CD4-positive, alpha-beta memory T cell (primary cell): ENCODE data around the gene ZNF837. TPM values are rescaled to one million over a fixed set of nuclear protein-coding genes. Genes with fewer than 3 reads are reported as not detected.
"Not testable (repeated sequence)": the region's sequence is repeated elsewhere in the genome, so short reads cannot be mapped to it uniquely, and the experiment has no call there.

Experiments used
- CTCF ChIA-PET: fragments of 350-600 bp; sonication (Branson Sonifier 250); formaldehyde crosslinking; loops from one replicate; lab custom pipeline; 2021; ENCODE audit warnings: inconsistent platforms; ENCODE audit not compliant: partially characterized antibody; lab: Charles Lee
- POLR2A ChIA-PET: fragments of 350-600 bp; sonication (Branson Sonifier 250); formaldehyde crosslinking; loops from one replicate; lab custom pipeline; 2021; ENCODE audit not compliant: partially characterized antibody; lab: Charles Lee
- DNase-seq, 5 donors: peaks; one replicate each; pipeline versions ENCODE4 v3.0.0 to v3.0.0-alpha.2; 2020 to 2022; ENCODE audit warnings: mixed read lengths in 1 of 5
- H3K27ac ChIP-seq: one replicate; pipeline ENCODE4 v1.7.0; 2013; ENCODE audit warnings: low read depth, low read length
- H3K27me3 ChIP-seq: 2 replicates; pipeline ENCODE4 v1.7.0; 2013; ENCODE audit warnings: mild to moderate bottlenecking, low read length, moderate library complexity; ENCODE audit not compliant: insufficient read depth
- H3K36me3 ChIP-seq: 2 replicates; pipeline ENCODE4 v1.7.0; 2013; ENCODE audit warnings: mild to moderate bottlenecking, low read length, moderate library complexity; ENCODE audit not compliant: insufficient read depth
- H3K4me1 ChIP-seq: 2 replicates; pipeline ENCODE4 v1.7.0; 2013; ENCODE audit warnings: mild to moderate bottlenecking, low read length, moderate library complexity; ENCODE audit not compliant: insufficient read depth
- H3K4me3 ChIP-seq, 2 donors: one replicate each; pipeline ENCODE4 v1.7.0; 2013; ENCODE audit warnings: low read length in 2 of 2, mild to moderate bottlenecking in 1 of 2
- H3K9me3 ChIP-seq, 2 donors: one replicate each; pipeline ENCODE4 v1.7.0; 2013; ENCODE audit warnings: low read length in 2 of 2, control low read depth in 1 of 2; ENCODE audit not compliant: control insufficient read depth in 1 of 2
- H3K27ac Mint-ChIP-seq, 7 donors: one replicate each; pipeline ENCODE4 v1.8.0; 2020 to 2021; ENCODE audit warnings: mixed read lengths in 7 of 7, mild to moderate bottlenecking in 6 of 7, inconsistent platforms in 3 of 7, moderate library complexity in 3 of 7
- H3K27me3 Mint-ChIP-seq, 2 donors: one replicate each; pipeline ENCODE4 v1.8.0; 2020 to 2021; ENCODE audit warnings: mixed read lengths in 2 of 2
- H3K36me3 Mint-ChIP-seq, 2 donors: one replicate each; pipeline ENCODE4 v1.8.0; 2020 to 2021; ENCODE audit warnings: mixed read lengths in 2 of 2, inconsistent platforms in 1 of 2, mild to moderate bottlenecking in 1 of 2
- H3K4me1 Mint-ChIP-seq, 4 donors: one replicate each; pipeline ENCODE4 v1.8.0; 2020 to 2021; ENCODE audit warnings: mixed read lengths in 4 of 4, mild to moderate bottlenecking in 1 of 4
- H3K4me3 Mint-ChIP-seq, 8 donors: one replicate each; pipeline ENCODE4 v1.8.0; 2020 to 2021; ENCODE audit warnings: mixed read lengths in 8 of 8, mild to moderate bottlenecking in 7 of 8, moderate library complexity in 6 of 8, inconsistent platforms in 3 of 8
- H3K9me3 Mint-ChIP-seq, 8 donors: one replicate each; pipeline ENCODE4 v1.8.0; 2020 to 2021; ENCODE audit warnings: mixed read lengths in 8 of 8, mild to moderate bottlenecking in 5 of 8, inconsistent platforms in 3 of 8, moderate library complexity in 1 of 8
- intact Hi-C: fragments of 100-400 bp; cut with micrococcal nuclease; formaldehyde crosslinking; loops from one replicate; pipeline ENCODE4 v1.15.1; 2023
- polyA plus RNA-seq, 2 donors: library from polyadenylated mRNA; unstranded; fragments of 300-500 nt; fragmentation: Illumina TruSeq; gene quantifications; one replicate each; pipeline ENCODE4 v1.2.3, GENCODE V29; 2021
- total RNA-seq, 2 experiments: library from RNA; stranded (reverse); gene quantifications; one replicate each; pipeline ENCODE4 v1.2.3, GENCODE V29; 2021

Gene ZNF837
- total and polyA plus RNA-seq, 4 experiments from 2014 or later = 3.4 to 4.6 (median 3.6) TPM

DNA sequence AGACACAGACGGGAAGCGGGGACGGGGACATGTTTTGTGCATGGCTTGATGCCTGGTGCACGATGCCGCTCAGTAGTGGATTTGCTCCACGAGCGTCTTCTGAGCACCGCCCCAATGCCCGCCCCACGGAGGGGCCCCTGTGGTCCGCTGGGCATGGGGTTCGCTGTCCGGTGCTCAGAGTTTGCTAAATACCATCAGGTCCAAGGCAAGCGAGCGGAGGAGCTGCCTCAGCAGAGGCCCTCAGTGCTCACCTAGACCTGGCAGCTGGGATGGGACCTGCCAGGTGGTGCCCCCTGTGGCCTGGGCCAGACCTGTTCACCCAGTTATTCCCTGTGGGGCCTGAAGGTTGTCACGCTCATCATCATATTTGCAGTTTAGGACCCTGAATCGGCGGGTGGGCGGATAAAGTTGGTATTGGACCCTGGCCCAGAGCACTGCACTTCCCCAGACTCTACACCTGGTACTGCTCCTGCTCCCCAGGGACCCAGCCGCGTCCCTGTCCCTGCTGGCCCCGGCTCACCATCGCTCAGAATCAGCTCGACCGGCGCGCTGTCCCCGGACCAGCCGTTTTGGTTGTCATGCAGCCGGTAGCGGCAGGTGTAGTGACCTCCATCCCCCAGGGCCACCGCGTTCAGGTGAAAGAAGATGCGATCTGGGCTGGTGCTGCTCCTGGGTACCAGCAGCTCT is 29.8 kb downstream of the ZNF837 start:
- Histone ChIP-seq H3K4me1 (peaks cover 27% of the 10 kb centered on the region), H3K27me3 (no peaks in the 10 kb centered on the region), H3K9me3 (no peaks in the 10 kb centered on the region), H3K36me3 (no peaks in the 10 kb centered on the region), H3K27ac (no peak overlapping the region), H3K4me3 (no peak overlapping the region)
- H3K4me1 Mint-ChIP-seq = peaks cover 7 to 35% (median 23%) of the 10 kb centered on the region in 4 donors
- H3K9me3 Mint-ChIP-seq = no peaks in the 10 kb centered on the region
- DNase-seq = no peak
- intact Hi-C loops = no loop called here
- ChIA-PET CTCF (no interaction called here), POLR2A (interaction anchor here (6.8 kb wide), 1 partner anchor 13 kb away, joined by 77 read pairs; the partner anchor contains the start of gene ZNF497)
- H3K36me3 Mint-ChIP-seq = peaks cover 0 to 7% of the 10 kb centered on the region in 2 donors
- H3K27me3 Mint-ChIP-seq = peaks cover 0 to 2% of the 10 kb centered on the region in 2 donors
- H3K4me3 Mint-ChIP-seq = no peak overlapping the region
- peak overlapping the region in 1 of 7 donors; percentile 75 for H3K27ac Mint-ChIP-seq

DNA sequence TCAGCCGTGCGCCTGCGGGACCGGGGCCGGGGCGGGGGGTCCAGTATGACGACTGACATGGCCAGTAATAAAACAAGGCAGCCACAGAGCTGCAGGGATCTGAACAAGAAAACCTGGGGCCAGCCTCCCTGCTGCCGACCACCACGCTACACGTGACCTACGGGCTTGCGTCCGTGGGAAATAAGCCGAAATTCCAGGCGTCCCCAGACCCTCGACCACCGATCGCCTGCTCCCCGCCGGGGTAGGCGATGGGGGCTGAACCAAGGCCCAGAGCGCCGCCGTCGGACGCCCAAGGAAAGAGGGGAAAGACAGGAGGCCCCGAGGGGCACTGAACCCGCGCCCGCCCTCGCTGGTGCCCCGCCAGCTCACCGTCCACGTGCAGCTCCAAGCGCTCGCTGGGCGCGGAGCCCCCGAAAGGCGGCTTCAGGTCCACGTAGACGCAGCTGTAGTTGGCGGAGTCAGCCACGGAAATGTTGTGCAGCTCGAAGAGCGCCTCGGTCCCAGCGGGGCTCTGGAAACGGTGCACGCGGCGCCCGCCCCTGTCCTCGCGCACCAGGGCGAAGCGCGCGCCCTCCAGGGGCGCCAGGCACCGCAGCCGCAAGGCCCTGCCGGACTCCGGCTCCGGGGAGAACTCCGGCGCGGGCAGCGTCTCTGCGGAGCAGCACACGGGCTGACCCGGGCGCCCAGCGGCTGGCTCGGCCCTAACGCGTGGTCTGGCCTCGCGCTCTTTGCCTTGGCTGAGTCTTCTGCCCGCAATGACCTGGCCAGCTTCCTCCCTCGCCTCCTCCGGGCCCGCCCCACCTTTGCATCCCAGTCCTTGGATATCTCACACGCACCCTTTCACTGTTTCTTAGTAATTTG is 30.6 kb downstream of the ZNF837 start:
- no peak overlapping the region for H3K4me3 Mint-ChIP-seq
- Histone ChIP-seq H3K4me1 (peaks cover 21% of the 10 kb centered on the region), H3K27me3 (no peaks in the 10 kb centered on the region), H3K9me3 (no peaks in the 10 kb centered on the region), H3K36me3 (no peaks in the 10 kb centered on the region), H3K4me3 (no peak overlapping the region), H3K27ac (no peak overlapping the region)
- H3K9me3 Mint-ChIP-seq = no peaks in the 10 kb centered on the region
- H3K4me1 Mint-ChIP-seq = peaks cover 12 to 37% (median 25%) of the 10 kb centered on the region in 4 donors
- peaks cover 0 to 7% of the 10 kb centered on the region in 2 donors for H3K36me3 Mint-ChIP-seq
- ChIA-PET CTCF (no interaction called here), POLR2A (interaction anchor here (6.8 kb wide), 1 partner anchor 13 kb away, joined by 77 read pairs; the partner anchor contains the start of gene ZNF497)
- no peak overlapping the region for H3K27ac Mint-ChIP-seq
- intact Hi-C loops = no loop called here
- no peak for DNase-seq
- H3K27me3 Mint-ChIP-seq = peaks cover 0 to 2% of the 10 kb centered on the region in 2 donors

DNA sequence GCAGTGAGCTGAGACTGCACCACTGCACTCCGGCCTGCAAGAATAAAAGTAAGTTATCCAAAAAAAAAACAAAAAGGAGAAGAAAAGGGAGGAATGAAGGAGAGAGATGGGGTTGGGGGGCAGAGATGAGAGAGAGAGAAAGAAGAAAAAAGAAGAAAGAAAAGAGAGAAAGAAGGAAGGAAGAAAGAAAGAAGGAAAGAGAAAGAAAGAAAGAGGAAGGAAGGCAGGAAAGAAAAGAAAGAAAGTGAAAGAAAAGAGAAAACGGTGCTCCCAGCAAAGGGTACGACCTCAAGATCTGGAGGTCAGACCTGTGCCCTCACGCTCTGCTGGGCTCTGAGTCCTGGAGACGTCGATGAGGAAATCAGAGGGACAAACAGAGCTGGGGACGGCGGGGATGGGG is 31.2 kb downstream of the ZNF837 start:
- Mint-ChIP-seq H3K9me3 (no peaks in the 10 kb centered on the region), H3K27me3 (peaks cover 0 to 2% of the 10 kb centered on the region in 2 donors), H3K4me3 (peak overlapping the region in 3 of 8 donors; percentile 29 to 57 (median 39)), H3K27ac (no peak overlapping the region), H3K4me1 (peaks cover 12 to 35% (median 24%) of the 10 kb centered on the region in 4 donors), H3K36me3 (peaks cover 0 to 7% of the 10 kb centered on the region in 2 donors)
- intact Hi-C loops = no loop called here
- CTCF ChIA-PET = no interaction called here
- Histone ChIP-seq H3K27ac (no peak overlapping the region), H3K9me3 (no peaks in the 10 kb centered on the region), H3K4me3 (no peak overlapping the region), H3K4me1 (peaks cover 21% of the 10 kb centered on the region), H3K36me3 (no peaks in the 10 kb centered on the region), H3K27me3 (no peaks in the 10 kb centered on the region)
- POLR2A ChIA-PET = interaction anchor here (6.8 kb wide), 1 partner anchor 14 kb away, joined by 77 read pairs; the partner anchor contains the start of gene ZNF497
- no peak for DNase-seq

DNA sequence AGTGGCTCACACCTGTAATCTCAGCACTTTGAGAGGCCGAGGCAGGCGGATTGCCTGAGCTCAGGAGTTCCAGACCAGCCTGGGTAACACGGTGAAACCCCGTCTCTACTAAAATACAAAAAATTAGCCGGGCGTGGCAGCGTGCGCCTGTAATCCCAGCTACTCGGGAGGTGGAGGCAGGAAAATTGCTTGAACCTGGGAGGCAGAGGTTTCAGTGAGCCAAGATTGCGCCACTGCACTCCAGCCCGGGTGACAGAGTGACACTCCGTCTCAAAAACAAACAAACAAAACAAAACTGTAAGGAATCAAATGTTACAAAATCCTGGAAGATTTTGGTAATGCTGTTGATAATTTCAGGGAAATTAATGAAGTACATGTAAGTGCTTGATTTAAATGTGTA is 32.8 kb downstream of the ZNF837 start:
- peak overlapping the region; percentile 89 to 94 (median 90) for H3K4me3 Mint-ChIP-seq
- H3K27me3 ChIP-seq, H3K27me3 Mint-ChIP-seq, H3K36me3 ChIP-seq, H3K9me3 ChIP-seq, intact Hi-C loops, DNase-seq, H3K9me3 Mint-ChIP-seq, H3K36me3 Mint-ChIP-seq: not testable (repeated sequence)
- peaks cover 12 to 35% (median 24%) of the 10 kb centered on the region in 4 donors for H3K4me1 Mint-ChIP-seq
- H3K4me3 ChIP-seq = peak overlapping the region; percentile 55 to 61
- H3K27ac Mint-ChIP-seq = peak overlapping the region; percentile 83 to 93 (median 92)
- H3K4me1 ChIP-seq = peaks cover 21% of the 10 kb centered on the region
- peak overlapping the region; percentile 70 for H3K27ac ChIP-seq
- ChIA-PET POLR2A (interaction anchor here (0.6 to 6.8 kb wide), 19 partner anchors 9 to 265 kb away, joined by 3 to 77 read pairs (median 5); partner anchors contain the start of genes ERVK3-1, RPS5, TRIM28 and ZBTB45), CTCF (interaction anchor here (1.0 to 1.3 kb wide), 2 partner anchors 10 to 172 kb away, joined by 3 read pairs; no protein-coding TSS in a partner anchor)

DNA sequence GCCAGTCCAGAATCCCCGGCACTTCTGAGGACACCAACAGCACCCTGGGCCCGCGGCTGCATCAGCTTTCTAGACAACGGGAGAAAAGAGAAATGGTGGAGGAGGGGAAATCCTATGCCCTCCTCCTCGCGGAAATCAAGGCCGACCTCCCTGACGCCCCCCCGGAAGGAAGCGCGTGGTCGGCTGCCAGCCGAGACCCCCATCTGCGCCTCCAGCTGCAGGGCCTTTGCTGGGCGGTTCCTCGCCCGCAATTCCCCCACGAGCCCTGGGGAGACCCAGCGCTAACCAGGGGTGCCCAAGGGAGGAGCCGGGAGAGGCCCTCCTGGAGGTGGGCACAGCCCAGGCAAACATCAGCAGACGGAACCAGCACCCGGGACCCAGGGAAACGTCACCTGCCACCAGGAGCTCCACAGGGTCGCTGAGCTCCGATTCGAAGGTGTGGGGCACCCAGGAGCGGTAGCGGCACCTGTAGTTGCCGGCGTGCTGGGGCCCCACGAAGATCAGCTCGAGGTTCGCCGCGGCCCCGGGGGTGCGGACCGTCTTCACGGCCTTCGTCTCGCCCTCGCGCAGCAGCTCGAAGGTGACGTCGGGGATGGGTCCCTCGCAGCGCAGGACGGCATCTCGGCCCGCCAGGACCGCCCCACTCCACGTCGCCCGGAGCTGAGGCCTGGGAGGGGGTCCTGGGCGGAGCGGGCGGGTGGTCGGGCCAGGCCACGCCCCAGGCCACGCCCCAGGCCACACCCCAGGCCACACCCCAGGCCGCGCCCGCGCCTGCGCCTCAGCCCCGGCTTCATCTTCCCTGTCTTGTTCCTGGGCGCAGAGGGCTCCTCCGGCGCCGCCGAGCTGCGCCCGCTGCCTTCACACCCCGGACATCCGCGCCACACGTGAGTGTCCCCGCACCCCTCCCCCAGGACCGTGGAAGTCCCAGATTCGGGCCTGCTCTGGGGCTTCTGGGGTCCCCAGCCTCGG is 33.6 kb downstream of the ZNF837 start:
- Mint-ChIP-seq H3K9me3 (peaks cover 0 to 2% (median 0%) of the 10 kb centered on the region in 8 donors), H3K4me1 (peaks cover 12 to 35% (median 22%) of the 10 kb centered on the region in 4 donors), H3K36me3 (peaks cover 0 to 11% of the 10 kb centered on the region in 2 donors), H3K27ac (peak overlapping the region; percentile 83 to 93 (median 92)), H3K4me3 (peak overlapping the region; percentile 89 to 94 (median 90)), H3K27me3 (peaks cover 0 to 2% of the 10 kb centered on the region in 2 donors)
- POLR2A ChIA-PET = interaction anchor here (0.8 to 6.8 kb wide), 23 partner anchors 9 to 528 kb away, joined by 3 to 77 read pairs (median 5); partner anchors contain the start of genes ERVK3-1, RPS5, TRIM28 and ZBTB45
- H3K9me3 ChIP-seq = no peaks in the 10 kb centered on the region
- H3K4me3 ChIP-seq = peak overlapping the region; percentile 55 to 61
- H3K4me1 ChIP-seq = peaks cover 21% of the 10 kb centered on the region
- intact Hi-C loops = loop anchor here (1.0 kb wide), 2 partner anchors 15 to 34 kb away; partner anchors contain the start of genes ZNF497 and ZNF837
- H3K27me3 ChIP-seq = no peaks in the 10 kb centered on the region
- DNase-seq = peak; percentile 67 to 75 (median 70)
- H3K27ac ChIP-seq = peak overlapping the region; percentile 70
- CTCF ChIA-PET = interaction anchor here (1.3 to 1.6 kb wide), 3 partner anchors 11 to 38 kb away, joined by 3 to 5 read pairs (median 5); partner anchors contain the start of gene ZNF497
- H3K36me3 ChIP-seq = no peaks in the 10 kb centered on the region

DNA sequence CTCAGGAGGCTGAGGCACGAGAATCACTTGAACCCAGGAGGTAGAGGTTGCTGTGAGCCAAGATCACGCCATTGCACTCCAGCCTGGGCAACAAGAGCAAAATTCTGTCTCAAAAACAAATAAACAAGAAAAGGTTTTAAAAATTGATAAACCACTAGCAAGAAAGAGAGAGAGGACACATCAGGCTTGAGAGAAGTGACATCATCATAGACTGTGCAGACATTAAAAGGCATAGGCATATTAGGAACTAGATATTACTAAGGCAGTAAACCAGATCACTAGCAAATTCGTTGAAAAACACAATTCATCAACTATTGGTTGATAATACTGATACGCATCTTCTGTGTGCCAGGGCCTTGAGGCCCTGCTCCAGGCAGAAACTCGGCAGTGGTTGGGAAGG is 35.3 kb downstream of the ZNF837 start:
- Mint-ChIP-seq H3K4me3 (peak overlapping the region; percentile 69 to 85 (median 78)), H3K4me1 (peaks cover 12 to 35% (median 23%) of the 10 kb centered on the region in 4 donors), H3K9me3 (peaks cover 0 to 2% (median 0%) of the 10 kb centered on the region in 8 donors), H3K36me3 (peaks cover 3 to 17% of the 10 kb centered on the region in 2 donors), H3K27ac (peak overlapping the region; percentile 37 to 88 (median 77)), H3K27me3 (peaks cover 0 to 2% of the 10 kb centered on the region in 2 donors)
- Histone ChIP-seq H3K27ac (no peak overlapping the region), H3K4me1 (peaks cover 21% of the 10 kb centered on the region), H3K9me3 (no peaks in the 10 kb centered on the region), H3K27me3 (no peaks in the 10 kb centered on the region), H3K4me3 (no peak overlapping the region), H3K36me3 (no peaks in the 10 kb centered on the region)
- no peak for DNase-seq
- ChIA-PET POLR2A (interaction anchor here (1.3 to 6.8 kb wide), 2 partner anchors 18 to 55 kb away, joined by 3 to 77 read pairs; partner anchors contain the start of gene ZNF497), CTCF (interaction anchor here (1.6 kb wide), 1 partner anchor 36 kb away, joined by 5 read pairs; no protein-coding TSS in a partner anchor)
- intact Hi-C loops = no loop called here
